NOMO-1 treated with DMSO at 0.1 percent for 48 hours (cell line): Measurements from ENCODE around the gene B3GALT5.
"Not testable (repeated sequence)": the region's sequence is repeated elsewhere in the genome, so short reads cannot be mapped to it uniquely, and the experiment has no call there.

Experiments used
- DNase-seq: peaks from one replicate; lab custom pipeline; 2025; ENCODE audit not compliant: unreplicated experiment; lab: John Stamatoyannopoulos, UW

Gene B3GALT5

GRCh38 chr21:39612233-39613040 lies at the start of gene B3GALT5:
Gene B3GALT5, plus strand, starts transcription at chr21:39612940. Its CDS starts 47,620 bp downstream, at chr21:39660560.
- no peak for DNase-seq

GRCh38 chr21:39564200-39564599 lies 48.5 kb upstream of the B3GALT5 start:
- no peak for DNase-seq

- DNase-seq: no peak
Measured at GRCh38 chr21:39567180-39567972, 45.4 kb upstream of the B3GALT5 start.

GRCh38 chr21:39568361-39568760 lies 44.4 kb upstream of the B3GALT5 start:
- DNase-seq: no peak

GRCh38 chr21:39575775-39576174 lies 37.0 kb upstream of the B3GALT5 start:
- DNase-seq: no peak

- no peak for DNase-seq
Measured at GRCh38 chr21:39576518-39577128, 36.1 kb upstream of the B3GALT5 start.

- no peak for DNase-seq
Measured at GRCh38 chr21:39579734-39580332, 32.9 kb upstream of the B3GALT5 start.

- no peak for DNase-seq
Measured at GRCh38 chr21:39580744-39581143, 32.0 kb upstream of the B3GALT5 start.

GRCh38 chr21:39581414-39581813 lies 31.3 kb upstream of the B3GALT5 start:
- no peak for DNase-seq

- DNase-seq: no peak
Measured at GRCh38 chr21:39582749-39583148, 30.0 kb upstream of the B3GALT5 start.

GRCh38 chr21:39583586-39583985 lies 29.2 kb upstream of the B3GALT5 start:
- not testable (repeated sequence) for DNase-seq

- no peak for DNase-seq
Measured at GRCh38 chr21:39587376-39587775, 25.4 kb upstream of the B3GALT5 start.

GRCh38 chr21:39588884-39589283 lies 23.9 kb upstream of the B3GALT5 start:
- DNase-seq: no peak

GRCh38 chr21:39593522-39593921 lies 19.2 kb upstream of the B3GALT5 start:
- no peak for DNase-seq

- DNase-seq: no peak
Measured at GRCh38 chr21:39595465-39595864, 17.3 kb upstream of the B3GALT5 start.

GRCh38 chr21:39597595-39597994 lies 15.1 kb upstream of the B3GALT5 start:
- no peak for DNase-seq

GRCh38 chr21:39599191-39599970 lies 13.4 kb upstream of the B3GALT5 start:
- DNase-seq: no peak

GRCh38 chr21:39601187-39601928 lies 11.4 kb upstream of the B3GALT5 start:
- peak; percentile 0 for DNase-seq

- no peak for DNase-seq
Measured at GRCh38 chr21:39602076-39602689, 10.6 kb upstream of the B3GALT5 start.
